ENCODE measurements around the gene IGFBP6. TPM values are rescaled to one million over a fixed set of nuclear protein-coding genes. Genes with fewer than 3 reads are reported as not detected.
A peak's percentile ranks its signal among the peaks of the same experiment; 100 is the strongest.

The IGFBP6 gene
- total and polyA plus RNA-seq, 9 of the 15 experiments (the other 6 are each of a cell fraction or from before 2014, with no cell fraction given) = 0.15 to 1.4 (median 0.54) TPM

- Histone ChIP-seq H3K4me3 (no peak overlapping the region), H3K4me1 (replicated peaks in 1 of 2; ENCODE audit: control insufficient read depth in 2 of 2, insufficient read depth in 2 of 2, low read length in 2 of 2) (peaks cover 23 to 28% of the 10 kb centered on the region in 2 experiments), H3K27me3 (ENCODE audit: control insufficient read depth in 2 of 2, insufficient read depth in 2 of 2, low read length in 2 of 2) (no peaks in the 10 kb centered on the region; a peak in 1 of 5 replicates), H3K27ac (ENCODE audit: extremely low read depth, low read depth, low read length) (no peak overlapping the region), H3K9me3 (replicated peaks; ENCODE audit: control insufficient read depth, insufficient read depth, low read depth, low read length) (no peaks in the 10 kb centered on the region), H3K4me2 (ENCODE audit: insufficient read depth, low read length) (no peak overlapping the region), H3K79me2 (ENCODE audit: control insufficient read depth, insufficient read depth, low read length) (no peaks in the 10 kb centered on the region), H3K9me1 (ENCODE audit: control insufficient read depth, insufficient read depth, low read length) (peaks cover 4% of the 10 kb centered on the region), H3K9ac (ENCODE audit: insufficient read depth in 1 of 2, low read depth in 2 of 2, low read length in 2 of 2) (peak overlapping the region in 1 of 2 experiments; percentile 79; a peak in 1 of 4 replicates), H3K36me3 (ENCODE audit: control insufficient read depth, insufficient read depth, low read length) (no peaks in the 10 kb centered on the region), H2AFZ (ENCODE audit: low read depth, low read length) (no peak overlapping the region), H4K20me1 (replicated peaks; ENCODE audit: control insufficient read depth, insufficient read depth, low read length) (no peaks in the 10 kb centered on the region)
- ChIA-PET CTCF (ENCODE audit: low intra/inter-chr PET ratio) (no interaction called here), POLR2A (interaction anchor here (0.9 to 1.6 kb wide), 2 partner anchors 8 to 32 kb away, joined by 3 to 9 read pairs; no protein-coding TSS in a partner anchor)
- in situ Hi-C loops (cut with MboI) (loop anchor here (5.0 kb wide), 1 partner anchor 37 kb away; no protein-coding TSS in a partner anchor), intact Hi-C loops (cut with micrococcal nuclease) (no loop called here)
- BruUV-seq (replicated peaks) = no TSS peak
- DNase-seq (ENCODE audit: extremely low read depth in 1 of 4, low spot score in 3 of 4) = peak in 2 of 4 experiments; percentile 30 to 49
- FAIRE-seq = no peak
- no peak for ATAC-seq
- TF ChIP-seq NR2C2 (CRISPR knock-in tag; IDR thresholded peaks at IDR 0.05) = peak; percentile 86; the same call in 1 of the 2 replicates
- peak; percentile 86 for TF ChIP-seq NR2C2 (tag; IDR thresholded peaks at IDR 0.05)
- TF ChIP-seq HEY1 (CRISPR knock-in tag; IDR thresholded peaks at IDR 0.05; ENCODE audit: borderline replicate concordance) = no peak
- no peak for TF ChIP-seq ZNF79 (CRISPR knock-in tag; IDR thresholded peaks at IDR 0.05; ENCODE audit: low read depth)
- TF ChIP-seq ZNF384 (IDR thresholded peaks at IDR 0.05; ENCODE audit: low read depth, low read length) = peak; percentile 47; the same call in 1 of the 2 replicates
- TF ChIP-seq HMBOX1 (IDR thresholded peaks at IDR 0.05) = peak; percentile 11; the same call in 1 of the 2 replicates
- TF ChIP-seq NR2C1 (IDR thresholded peaks at IDR 0.05) = peak; percentile 90
- TF ChIP-seq NR2C1 (tag; IDR thresholded peaks at IDR 0.05) = peak; percentile 92
- WGBS (ENCODE audit: insufficient coverage, low coverage, missing lambda C conversion rate) = no CpG with 5 or more reads among the region's 3 CpGs
These were observed 6.4 kb downstream of the IGFBP6 start for GRCh38 chr12:53103860-53104305.
